OCI-LY3 (cell line): ENCODE results near the gene NCAPD3.

Experiments used
- H2AFZ ChIP-seq: fragments of 200-600, 300-600 bp; shearing (Covaris generic); 2 replicates; pipeline ENCODE4 v1.6.0; 2014; ENCODE audit warnings: antibody characterized with exemption, low read depth, low read length
- H3K27ac ChIP-seq: fragments of 200-600, 300-600 bp; sonication (generic); 2 replicates; pipeline ENCODE4 v1.5.1; 2014; ENCODE audit warnings: mild to moderate bottlenecking, low read length, moderate library complexity, mixed read lengths
- H3K27me3 ChIP-seq: fragments of 200-600, 300-600 bp; sonication (generic); 2 replicates; pipeline ENCODE4 v1.6.1; 2014; ENCODE audit warnings: low read depth, low read length, mixed read lengths
- H3K36me3 ChIP-seq: fragments of 200-600, 300-600 bp; sonication (generic); replicated peaks from 2 replicates; pipeline ENCODE3; 2014; ENCODE audit warnings: low read depth, low read length, mixed read lengths
- H3K4me1 ChIP-seq: fragments of 300-600, 200-600 bp; sonication (generic); 2 replicates; pipeline ENCODE4 v1.6.1; 2014; ENCODE audit warnings: low read length, mixed read lengths
- H3K4me2 ChIP-seq: fragments of 200-600, 300-600 bp; sonication (generic); 2 replicates; pipeline ENCODE4 v1.6.1; 2014; ENCODE audit warnings: low read length, mixed read lengths
- H3K4me3 ChIP-seq: fragments of 300-600, 200-600 bp; sonication (generic); 2 replicates; pipeline ENCODE4 v1.5.1; 2014; ENCODE audit warnings: antibody characterized with exemption, mild to moderate bottlenecking, low read length, moderate library complexity
- H3K79me2 ChIP-seq: fragments of 300-600, 200-600 bp; shearing (Covaris generic); 2 replicates; pipeline ENCODE4 v1.6.1; 2014; ENCODE audit warnings: mild to moderate bottlenecking, low read length, mixed read lengths
- H3K9ac ChIP-seq: fragments of 300-600, 200-600 bp; shearing (Covaris generic); 2 replicates; pipeline ENCODE4 v1.6.0; 2014; ENCODE audit warnings: mild to moderate bottlenecking, low read length, moderate library complexity
- H3K9me3 ChIP-seq: fragments of 200-600, 300-600 bp; shearing (Covaris generic); 2 replicates; pipeline ENCODE4 v1.6.1; 2014; ENCODE audit warnings: low read length, mixed read lengths; ENCODE audit not compliant: insufficient read depth
- H4K20me1 ChIP-seq: fragments of 200-600, 300-600 bp; sonication (generic); 2 replicates; pipeline ENCODE4 v1.6.1; 2016; ENCODE audit warnings: low read length, mixed read lengths; ENCODE audit not compliant: insufficient read depth
- CTCF ChIP-seq: fragments of 200-600, 300-600 bp; sonication (generic); IDR thresholded peaks from 2 replicates; pipeline ENCODE4 v1.5.1; 2014; ENCODE audit warnings: antibody characterized with exemption, low read length, low read depth
- EZH2phosphoT487 ChIP-seq: fragments of 200-600 bp; shearing (Covaris generic); IDR thresholded peaks from 2 replicates; pipeline ENCODE4 v1.6.1; 2018; ENCODE audit warnings: antibody characterized with exemption, mixed run types, low read depth

Gene NCAPD3

DNA sequence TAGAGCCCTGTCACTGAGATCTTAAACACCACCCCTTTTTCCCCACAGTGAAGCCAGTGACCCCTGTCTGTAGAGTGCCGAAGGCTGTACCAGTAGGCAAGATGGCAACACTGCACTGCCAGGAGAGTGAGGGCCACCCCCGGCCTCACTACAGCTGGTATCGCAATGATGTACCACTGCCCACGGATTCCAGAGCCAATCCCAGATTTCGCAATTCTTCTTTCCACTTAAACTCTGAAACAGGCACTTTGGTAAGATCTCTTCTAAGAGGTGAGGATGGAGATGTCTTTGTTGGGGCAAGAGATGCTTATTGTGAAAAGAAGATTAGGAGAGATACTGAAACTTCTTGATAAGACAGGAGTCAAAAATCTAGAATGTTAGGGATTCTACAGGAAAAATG lies 79.0 kb downstream of the NCAPD3 start:
- H3K4me3 ChIP-seq, result no peak overlapping the region
- H3K4me2 ChIP-seq, result no peak overlapping the region
- no peaks in the 10 kb centered on the region for H3K9me3 ChIP-seq
- H3K27me3 ChIP-seq, result no peaks in the 10 kb centered on the region
- H4K20me1 ChIP-seq, result no peaks in the 10 kb centered on the region
- H3K36me3 ChIP-seq, result peaks cover 15% of the 10 kb centered on the region
- TF ChIP-seq EZH2phosphoT487, result no peak
- TF ChIP-seq CTCF, result no peak
- no peaks in the 10 kb centered on the region for H3K79me2 ChIP-seq
- H3K4me1 ChIP-seq, result no peaks in the 10 kb centered on the region
- no peak overlapping the region for H2AFZ ChIP-seq
- no peak overlapping the region for H3K9ac ChIP-seq
- no peak overlapping the region for H3K27ac ChIP-seq

DNA sequence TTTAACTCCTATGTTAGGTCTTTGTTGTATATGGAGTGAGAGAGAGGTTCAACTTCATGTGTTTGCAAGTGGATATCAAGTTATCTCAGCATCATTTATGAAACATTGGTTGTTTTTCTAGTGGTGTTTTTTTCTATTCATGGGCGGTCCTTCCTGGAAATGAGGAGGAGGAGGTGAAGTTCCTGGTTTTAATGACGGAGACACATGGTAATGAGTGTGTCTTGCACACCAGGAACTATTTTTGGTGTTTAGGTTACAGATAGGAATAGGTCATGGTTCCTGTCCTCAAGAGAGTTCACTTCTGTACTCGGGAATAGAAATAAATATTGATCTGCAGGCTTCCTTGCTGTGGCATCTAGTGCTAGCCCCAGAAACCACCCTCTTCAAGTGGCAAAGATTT lies 80.0 kb downstream of the NCAPD3 start:
- Histone ChIP-seq H3K36me3 (peaks cover 8% of the 10 kb centered on the region), H3K27ac (no peak overlapping the region), H3K9me3 (no peaks in the 10 kb centered on the region), H3K4me1 (no peaks in the 10 kb centered on the region), H3K4me3 (no peak overlapping the region), H3K4me2 (no peak overlapping the region), H3K79me2 (no peaks in the 10 kb centered on the region), H2AFZ (no peak overlapping the region), H4K20me1 (no peaks in the 10 kb centered on the region), H3K9ac (no peak overlapping the region), H3K27me3 (no peaks in the 10 kb centered on the region)
- TF ChIP-seq EZH2phosphoT487, result no peak
- no peak for TF ChIP-seq CTCF

- no peak overlapping the region for H2AFZ ChIP-seq
- H3K36me3 ChIP-seq, result peaks cover 8% of the 10 kb centered on the region
- TF ChIP-seq EZH2phosphoT487 (no peak), CTCF (no peak)
- H4K20me1 ChIP-seq, result no peaks in the 10 kb centered on the region
- H3K4me2 ChIP-seq, result no peak overlapping the region
- no peaks in the 10 kb centered on the region for H3K4me1 ChIP-seq
- no peak overlapping the region for H3K9ac ChIP-seq
- H3K27ac ChIP-seq, result no peak overlapping the region
- H3K79me2 ChIP-seq, result no peaks in the 10 kb centered on the region
- no peaks in the 10 kb centered on the region for H3K27me3 ChIP-seq
- H3K4me3 ChIP-seq, result no peak overlapping the region
- no peaks in the 10 kb centered on the region for H3K9me3 ChIP-seq
These were observed 81.2 kb downstream of the NCAPD3 start for GRCh38 chr11:134142536-134142935.

GRCh38 chr11:134140961-134141490 lies 82.7 kb downstream of the NCAPD3 start:
- Histone ChIP-seq H3K4me2 (no peak overlapping the region), H3K27me3 (no peaks in the 10 kb centered on the region), H3K9ac (no peak overlapping the region), H3K79me2 (no peaks in the 10 kb centered on the region), H3K4me3 (no peak overlapping the region), H3K9me3 (no peaks in the 10 kb centered on the region), H3K27ac (no peak overlapping the region), H3K4me1 (no peaks in the 10 kb centered on the region), H3K36me3 (peaks cover 7% of the 10 kb centered on the region), H2AFZ (no peak overlapping the region), H4K20me1 (no peaks in the 10 kb centered on the region)
- TF ChIP-seq CTCF (no peak), EZH2phosphoT487 (no peak)
